HCT116 (cell line): ENCODE data around the gene EDN2. TPM values are rescaled to one million over a fixed set of nuclear protein-coding genes. Genes with fewer than 3 reads are reported as not detected.

Experiments used
- ATAC-seq: fragments of 200-7000 bp; cut with Tn5 transposase; 2 replicates; pipeline ENCODE4 v1.9.1; 2020; ENCODE audit warnings: mild to moderate bottlenecking, moderate library complexity
- BruUV-seq: library from RNA; stranded (reverse); fragments of 400-500 nt; replicated peaks from 2 replicates; lab custom pipeline; 2021; lab: Mats Ljungman, UMichigan
- CTCF ChIA-PET: fragments of 300-600 bp; sonication (Branson Sonifier 250); formaldehyde crosslinking; loops from one replicate; lab custom pipeline; 2021; ENCODE audit warnings: antibody characterized with exemption; lab: Charles Lee
- POLR2A ChIA-PET: fragments of 300-600, 350-600 bp; sonication (Branson Sonifier 250); formaldehyde crosslinking; loops from one replicate; lab custom pipeline; 2021; ENCODE audit warnings: antibody characterized with exemption; lab: Charles Lee
- RAD21 ChIA-PET, 2 experiments: fragments of 300-600 bp; sonication (Branson Sonifier 250); formaldehyde crosslinking; loops; one replicate each; lab custom pipeline; 2023; ENCODE audit warnings: low total read pairs in 2 of 2; ENCODE audit not compliant: uncharacterized antibody in 2 of 2, unreplicated experiment in 2 of 2, low non-redundant PET in 1 of 2; lab: Charles Lee
- DNase-seq: peaks from one replicate; pipeline ENCODE4 v3.0.0-alpha.2; 2010; ENCODE audit warnings: low read depth, low spot score
- H2AFZ ChIP-seq: fragments of 200-600 bp; shearing (Covaris generic), sonication (generic); 2 replicates; pipeline ENCODE4 v1.6.1; 2017; ENCODE audit warnings: low read depth, mixed run types, mixed read lengths, antibody characterized with exemption, low read length; ENCODE audit not compliant: poor library complexity, severe bottlenecking
- H3K27ac ChIP-seq: 2 replicates; pipeline ENCODE4 v1.5.1; 2012; ENCODE audit warnings: low read depth, low read length
- H3K27me3 ChIP-seq: fragments of 200-600 bp; sonication (generic); 2 replicates; pipeline ENCODE4 v1.6.1; 2016; ENCODE audit warnings: mixed run types, low read length, mixed read lengths; ENCODE audit not compliant: insufficient read depth
- H3K36me3 ChIP-seq, 2 experiments: fragments of 200-500 bp in 1 of 2; fragments of 200-600 bp in 1 of 2; sonication (Bioruptor generic) in 1 of 2; sonication (generic) in 1 of 2; 2 replicates each; pipeline versions ENCODE4 v1.5.1 to v1.6.1; 2014 to 2016; ENCODE audit warnings: low read length in 2 of 2, inconsistent platforms in 1 of 2, mixed read lengths in 1 of 2, mixed run types in 1 of 2; ENCODE audit not compliant: insufficient read depth in 2 of 2, control insufficient read depth in 1 of 2
- H3K4me1 ChIP-seq, 2 experiments: fragments of 200-600 bp in 1 of 2; sonication (generic) in 1 of 2; 2 replicates each; pipeline versions ENCODE4 v1.5.1 to v1.6.1; 2012 to 2017; ENCODE audit warnings: low read length in 2 of 2, inconsistent platforms in 1 of 2, mild to moderate bottlenecking in 1 of 2, mixed read lengths in 1 of 2, mixed run types in 1 of 2, moderate library complexity in 1 of 2; ENCODE audit not compliant: insufficient read depth in 2 of 2, control insufficient read depth in 1 of 2
- H3K4me2 ChIP-seq: fragments of 200-600 bp; sonication (generic); 2 replicates; pipeline ENCODE4 v1.6.1; 2017; ENCODE audit warnings: mixed run types, low read length, mixed read lengths
- H3K4me3 ChIP-seq, 2 experiments: fragments of 200-600 bp in 1 of 2; sonication (generic) in 1 of 2; replicated peaks in 1 of 2; 2 replicates each; pipeline ENCODE4 v1.5.1; 2011 to 2016; ENCODE audit warnings: low read length in 2 of 2, control low read depth in 1 of 2, low read depth in 1 of 2, mild to moderate bottlenecking in 1 of 2, mixed read lengths in 1 of 2, mixed run types in 1 of 2
- H3K79me2 ChIP-seq: fragments of 200-600 bp; sonication (generic); 2 replicates; pipeline ENCODE4 v1.6.1; 2017; ENCODE audit warnings: mild to moderate bottlenecking, mixed run types, low read length, moderate library complexity, mixed read lengths; ENCODE audit not compliant: insufficient read depth
- H3K9ac ChIP-seq: fragments of 200-600 bp; sonication (generic); 2 replicates; pipeline ENCODE4 v1.6.1; 2016; ENCODE audit warnings: low read length, mixed read lengths
- H3K9me2 ChIP-seq: fragments of 200-600 bp; sonication (generic), shearing (Covaris generic); 2 replicates; pipeline ENCODE4 v1.6.1; 2017; ENCODE audit warnings: mixed run types, mild to moderate bottlenecking, moderate library complexity; ENCODE audit not compliant: insufficient read depth
- H3K9me3 ChIP-seq, 2 experiments: fragments of 200-500 bp in 1 of 2; fragments of 200-600 bp in 1 of 2; sonication (Bioruptor generic) in 1 of 2; sonication (generic) in 1 of 2; 2 replicates each; pipeline ENCODE4 v1.6.1; 2014 to 2017; ENCODE audit warnings: low read length in 2 of 2, mixed read lengths in 2 of 2, inconsistent platforms in 1 of 2, low read depth in 1 of 2, mild to moderate bottlenecking in 1 of 2, mixed run types in 1 of 2, moderate library complexity in 1 of 2; ENCODE audit not compliant: control insufficient read depth in 1 of 2, insufficient read depth in 1 of 2
- H4K20me1 ChIP-seq: fragments of 200-600 bp; sonication (generic), shearing (Covaris generic); 2 replicates; pipeline ENCODE4 v1.6.1; 2017; ENCODE audit warnings: mixed run types, mild to moderate bottlenecking, moderate library complexity; ENCODE audit not compliant: insufficient read depth
- CBX3 ChIP-seq: IDR thresholded peaks from 2 replicates; pipeline ENCODE4 v1.6.1; 2012; ENCODE audit warnings: low read depth
- CEBPB ChIP-seq: IDR thresholded peaks from 2 replicates; pipeline ENCODE4 v1.6.1; 2012; ENCODE audit warnings: low read depth
- ELF1 ChIP-seq: IDR thresholded peaks from 2 replicates; pipeline ENCODE4 v1.6.1; 2012; ENCODE audit warnings: low read depth, borderline replicate concordance
- EZH2 ChIP-seq: fragments of 200-600 bp; sonication (generic); IDR thresholded peaks from 2 replicates; pipeline ENCODE4 v1.6.1; 2017; ENCODE audit warnings: antibody characterized with exemption, mixed run types
- POLR2AphosphoS5 ChIP-seq: IDR thresholded peaks from 2 replicates; pipeline ENCODE4 v1.6.1; 2011; ENCODE audit warnings: mild to moderate bottlenecking, low read depth, low read length, moderate library complexity
- SP1 ChIP-seq: IDR thresholded peaks from 2 replicates; pipeline ENCODE4 v1.6.1; 2012; ENCODE audit warnings: low read depth
- SRF ChIP-seq: IDR thresholded peaks from 2 replicates; pipeline ENCODE4 v1.6.1; 2012; ENCODE audit warnings: low read depth
- TCF7L2 ChIP-seq: IDR thresholded peaks from 2 replicates; pipeline ENCODE4 v1.7.0; 2011; ENCODE audit warnings: borderline replicate concordance, inconsistent platforms; ENCODE audit not compliant: insufficient read depth, insufficient read length; ENCODE audit errors: extremely low read depth
- YY1 ChIP-seq: IDR thresholded peaks from 2 replicates; pipeline ENCODE4 v1.6.1; 2011; ENCODE audit warnings: low read length, low read depth, moderate library complexity, mild to moderate bottlenecking; ENCODE audit not compliant: insufficient replicate concordance; ENCODE audit errors: extremely low read depth
- ZFX ChIP-seq: fragments of 450-650 bp; IDR thresholded peaks from 2 replicates; pipeline ENCODE4 v1.6.1; 2017
- ZNF274 ChIP-seq: fragments of 200-500 bp; sonication (Bioruptor generic); IDR thresholded peaks from 2 replicates; pipeline ENCODE4 v1.6.1; 2014; ENCODE audit warnings: mild to moderate bottlenecking, low read depth, low read length, inconsistent platforms
- intact Hi-C: fragments of 100-400 bp; cut with micrococcal nuclease; formaldehyde crosslinking; loops from 2 replicates; pipeline ENCODE4 v1.10.0; 2022
- total RNA-seq: library from RNA; stranded (reverse); gene quantifications from one replicate; pipeline ENCODE4 v1.2.1, GENCODE V29; 2021; ENCODE audit not compliant: unreplicated experiment
- TF ChIP-seq, protein P1 (sequence below), 3 experiments: fragments of 200-600 bp in 1 of 3; sonication (generic) in 1 of 3; IDR thresholded peaks in 2 of 3; conservative IDR thresholded peaks in 1 of 3; 2 replicates each; pipeline ENCODE4 v1.5.1; 2012 to 2017; ENCODE audit warnings: low read depth in 2 of 3, low read length in 2 of 3, antibody characterized with exemption in 1 of 3, borderline replicate concordance in 1 of 3, control low read depth in 1 of 3, mild to moderate bottlenecking in 1 of 3, mixed read lengths in 1 of 3, mixed run types in 1 of 3, moderate library complexity in 1 of 3; ENCODE audit not compliant: insufficient read depth in 1 of 3
- TF ChIP-seq, protein P2 (sequence below): IDR thresholded peaks from 2 replicates; pipeline ENCODE4 v1.6.1; 2012
- TF ChIP-seq, protein P3 (sequence below): IDR thresholded peaks from 2 replicates; pipeline ENCODE4 v1.6.1; 2012; ENCODE audit warnings: low read depth
- TF ChIP-seq, protein P4 (sequence below): IDR thresholded peaks from 2 replicates; pipeline ENCODE4 v1.6.1; 2012
- TF ChIP-seq, protein P5 (sequence below): IDR thresholded peaks from 2 replicates; pipeline ENCODE4 v1.6.1; 2011; ENCODE audit warnings: mild to moderate bottlenecking, low read length, moderate library complexity; ENCODE audit not compliant: insufficient replicate concordance; ENCODE audit errors: extremely low read depth

EDN2 gene
- total RNA-seq, 1 experiment from 2014 or later, result not detected

DNA sequence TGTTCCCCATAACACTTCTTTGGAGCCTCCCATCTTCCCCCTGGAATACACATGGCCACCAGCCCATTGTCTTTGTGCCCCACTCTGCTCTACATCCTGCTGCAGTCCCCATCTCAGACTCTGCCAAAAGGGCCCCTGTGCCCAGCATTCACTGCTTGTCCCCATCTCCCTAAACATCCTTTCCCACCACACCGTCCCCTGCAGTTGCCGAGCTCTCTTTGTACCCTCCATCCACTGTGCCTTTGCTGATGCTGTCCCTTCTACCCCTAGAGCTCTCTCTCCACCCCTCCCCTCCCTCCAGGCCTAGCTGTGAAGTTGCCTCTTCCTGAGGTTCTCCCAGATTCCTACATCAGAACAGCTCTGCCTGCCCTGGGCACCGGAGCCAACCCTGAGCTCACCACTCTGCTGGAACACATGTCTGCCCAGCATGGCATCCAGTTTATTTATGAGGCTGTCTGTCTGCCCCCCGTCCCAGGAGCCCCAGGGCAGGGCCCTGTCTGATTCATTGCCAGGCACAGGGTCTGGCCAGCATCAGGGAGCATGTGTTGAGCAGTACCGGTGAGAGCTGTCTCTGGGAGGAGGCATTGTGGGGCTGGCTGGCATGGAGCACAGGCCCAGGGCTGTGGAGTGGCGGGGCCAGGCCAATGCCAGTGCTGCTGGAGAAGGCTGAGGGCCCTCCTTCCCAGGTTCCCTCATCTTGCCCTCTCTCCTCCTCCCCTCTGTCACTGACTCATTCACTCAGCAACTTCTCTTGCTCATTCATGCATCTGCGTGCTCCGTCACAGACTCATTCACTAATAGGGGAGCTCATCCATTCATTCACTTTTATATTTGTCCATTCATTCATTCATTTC, 28.8 kb downstream of the EDN2 start:
- ChIA-PET CTCF (no interaction called here), POLR2A (no interaction called here), RAD21 (no interaction called here)
- ATAC-seq (no peak), DNase-seq (no peak)
- Histone ChIP-seq H4K20me1 (no peaks in the 10 kb centered on the region), H2AFZ (no peak overlapping the region), H3K79me2 (no peaks in the 10 kb centered on the region), H3K27me3 (no peaks in the 10 kb centered on the region), H3K36me3 (no peaks in the 10 kb centered on the region), H3K4me3 (no peak overlapping the region), H3K27ac (no peak overlapping the region), H3K9me3 (no peaks in the 10 kb centered on the region), H3K4me1 (no peaks in the 10 kb centered on the region), H3K9ac (no peak overlapping the region), H3K9me2 (no peaks in the 10 kb centered on the region), H3K4me2 (no peak overlapping the region)
- no TSS peak for BruUV-seq
- intact Hi-C loops, result no loop called here
- TF ChIP-seq ZNF274 (no peak), ELF1 (no peak), SRF (no peak), EZH2 (no peak), CEBPB (no peak), YY1 (no peak), CBX3 (no peak), TCF7L2 (no peak), ZFX (no peak), SP1 (no peak), POLR2AphosphoS5 (no peak)
- TF ChIP-seq, protein P1, sequence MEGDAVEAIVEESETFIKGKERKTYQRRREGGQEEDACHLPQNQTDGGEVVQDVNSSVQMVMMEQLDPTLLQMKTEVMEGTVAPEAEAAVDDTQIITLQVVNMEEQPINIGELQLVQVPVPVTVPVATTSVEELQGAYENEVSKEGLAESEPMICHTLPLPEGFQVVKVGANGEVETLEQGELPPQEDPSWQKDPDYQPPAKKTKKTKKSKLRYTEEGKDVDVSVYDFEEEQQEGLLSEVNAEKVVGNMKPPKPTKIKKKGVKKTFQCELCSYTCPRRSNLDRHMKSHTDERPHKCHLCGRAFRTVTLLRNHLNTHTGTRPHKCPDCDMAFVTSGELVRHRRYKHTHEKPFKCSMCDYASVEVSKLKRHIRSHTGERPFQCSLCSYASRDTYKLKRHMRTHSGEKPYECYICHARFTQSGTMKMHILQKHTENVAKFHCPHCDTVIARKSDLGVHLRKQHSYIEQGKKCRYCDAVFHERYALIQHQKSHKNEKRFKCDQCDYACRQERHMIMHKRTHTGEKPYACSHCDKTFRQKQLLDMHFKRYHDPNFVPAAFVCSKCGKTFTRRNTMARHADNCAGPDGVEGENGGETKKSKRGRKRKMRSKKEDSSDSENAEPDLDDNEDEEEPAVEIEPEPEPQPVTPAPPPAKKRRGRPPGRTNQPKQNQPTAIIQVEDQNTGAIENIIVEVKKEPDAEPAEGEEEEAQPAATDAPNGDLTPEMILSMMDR (IDR thresholded peaks at IDR 0.05 in 2 of 3, conservative IDR thresholded peaks at IDR 0.05 in 1 of 3; ENCODE audit: borderline replicate concordance in 1 of 3, insufficient read depth in 1 of 3, low read depth in 2 of 3, low read length in 2 of 3), result no peak
- TF ChIP-seq, protein P2, sequence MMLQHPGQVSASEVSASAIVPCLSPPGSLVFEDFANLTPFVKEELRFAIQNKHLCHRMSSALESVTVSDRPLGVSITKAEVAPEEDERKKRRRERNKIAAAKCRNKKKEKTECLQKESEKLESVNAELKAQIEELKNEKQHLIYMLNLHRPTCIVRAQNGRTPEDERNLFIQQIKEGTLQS, result no peak
- TF ChIP-seq, protein P3, sequence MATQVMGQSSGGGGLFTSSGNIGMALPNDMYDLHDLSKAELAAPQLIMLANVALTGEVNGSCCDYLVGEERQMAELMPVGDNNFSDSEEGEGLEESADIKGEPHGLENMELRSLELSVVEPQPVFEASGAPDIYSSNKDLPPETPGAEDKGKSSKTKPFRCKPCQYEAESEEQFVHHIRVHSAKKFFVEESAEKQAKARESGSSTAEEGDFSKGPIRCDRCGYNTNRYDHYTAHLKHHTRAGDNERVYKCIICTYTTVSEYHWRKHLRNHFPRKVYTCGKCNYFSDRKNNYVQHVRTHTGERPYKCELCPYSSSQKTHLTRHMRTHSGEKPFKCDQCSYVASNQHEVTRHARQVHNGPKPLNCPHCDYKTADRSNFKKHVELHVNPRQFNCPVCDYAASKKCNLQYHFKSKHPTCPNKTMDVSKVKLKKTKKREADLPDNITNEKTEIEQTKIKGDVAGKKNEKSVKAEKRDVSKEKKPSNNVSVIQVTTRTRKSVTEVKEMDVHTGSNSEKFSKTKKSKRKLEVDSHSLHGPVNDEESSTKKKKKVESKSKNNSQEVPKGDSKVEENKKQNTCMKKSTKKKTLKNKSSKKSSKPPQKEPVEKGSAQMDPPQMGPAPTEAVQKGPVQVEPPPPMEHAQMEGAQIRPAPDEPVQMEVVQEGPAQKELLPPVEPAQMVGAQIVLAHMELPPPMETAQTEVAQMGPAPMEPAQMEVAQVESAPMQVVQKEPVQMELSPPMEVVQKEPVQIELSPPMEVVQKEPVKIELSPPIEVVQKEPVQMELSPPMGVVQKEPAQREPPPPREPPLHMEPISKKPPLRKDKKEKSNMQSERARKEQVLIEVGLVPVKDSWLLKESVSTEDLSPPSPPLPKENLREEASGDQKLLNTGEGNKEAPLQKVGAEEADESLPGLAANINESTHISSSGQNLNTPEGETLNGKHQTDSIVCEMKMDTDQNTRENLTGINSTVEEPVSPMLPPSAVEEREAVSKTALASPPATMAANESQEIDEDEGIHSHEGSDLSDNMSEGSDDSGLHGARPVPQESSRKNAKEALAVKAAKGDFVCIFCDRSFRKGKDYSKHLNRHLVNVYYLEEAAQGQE, result no peak
- TF ChIP-seq, protein P4, sequence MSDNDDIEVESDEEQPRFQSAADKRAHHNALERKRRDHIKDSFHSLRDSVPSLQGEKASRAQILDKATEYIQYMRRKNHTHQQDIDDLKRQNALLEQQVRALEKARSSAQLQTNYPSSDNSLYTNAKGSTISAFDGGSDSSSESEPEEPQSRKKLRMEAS, result no peak
- TF ChIP-seq, protein P5, sequence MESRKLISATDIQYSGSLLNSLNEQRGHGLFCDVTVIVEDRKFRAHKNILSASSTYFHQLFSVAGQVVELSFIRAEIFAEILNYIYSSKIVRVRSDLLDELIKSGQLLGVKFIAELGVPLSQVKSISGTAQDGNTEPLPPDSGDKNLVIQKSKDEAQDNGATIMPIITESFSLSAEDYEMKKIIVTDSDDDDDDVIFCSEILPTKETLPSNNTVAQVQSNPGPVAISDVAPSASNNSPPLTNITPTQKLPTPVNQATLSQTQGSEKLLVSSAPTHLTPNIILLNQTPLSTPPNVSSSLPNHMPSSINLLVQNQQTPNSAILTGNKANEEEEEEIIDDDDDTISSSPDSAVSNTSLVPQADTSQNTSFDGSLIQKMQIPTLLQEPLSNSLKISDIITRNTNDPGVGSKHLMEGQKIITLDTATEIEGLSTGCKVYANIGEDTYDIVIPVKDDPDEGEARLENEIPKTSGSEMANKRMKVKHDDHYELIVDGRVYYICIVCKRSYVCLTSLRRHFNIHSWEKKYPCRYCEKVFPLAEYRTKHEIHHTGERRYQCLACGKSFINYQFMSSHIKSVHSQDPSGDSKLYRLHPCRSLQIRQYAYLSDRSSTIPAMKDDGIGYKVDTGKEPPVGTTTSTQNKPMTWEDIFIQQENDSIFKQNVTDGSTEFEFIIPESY, result no peak
